K562 (cell line): ENCODE results near the gene HPX. TPM values are rescaled to one million over a fixed set of nuclear protein-coding genes. Genes with fewer than 3 reads are reported as not detected.
A peak's percentile ranks its signal among the peaks of the same experiment; 100 is the strongest.

Source experiments
- BHLHE40 ChIP-seq: IDR thresholded peaks from 2 replicates; pipeline ENCODE4 v1.6.1; 2011; ENCODE audit warnings: low read length, improper control_type of control experiment
- CHD4 ChIP-seq: fragments of 200-600 bp; sonication (generic); IDR thresholded peaks from 3 replicates; pipeline ENCODE4 v1.6.1; 2012; ENCODE audit warnings: low read depth, mild to moderate bottlenecking, mixed read lengths, low read length, inconsistent platforms; ENCODE audit not compliant: insufficient read depth, insufficient replicate concordance, poor library complexity, severe bottlenecking
- HCFC1 ChIP-seq: IDR thresholded peaks from 2 replicates; pipeline ENCODE4 v1.6.1; 2012; ENCODE audit warnings: low read depth, low read length, improper control_type of control experiment
- KLF1 ChIP-seq: fragments of 450-650 bp; IDR thresholded peaks from 2 replicates; pipeline ENCODE4 v1.6.1; 2016; ENCODE audit warnings: missing genetic modification characterization, missing compliant biosample characterization
- PCBP1 ChIP-seq: fragments of 200-400 bp; formaldehyde crosslinking; IDR thresholded peaks from 2 replicates; pipeline ENCODE4 v1.6.1; 2018; ENCODE audit warnings: mild to moderate bottlenecking, low read depth, low read length; ENCODE audit not compliant: poor library complexity, severe bottlenecking
- PHF20 ChIP-seq: fragments of 450-650 bp; IDR thresholded peaks from 2 replicates; pipeline ENCODE4 v1.6.1; 2018; ENCODE audit not compliant: partially characterized antibody
- PTTG1 ChIP-seq: fragments of 450-650 bp; IDR thresholded peaks from 2 replicates; pipeline ENCODE4 v1.6.1; 2016; ENCODE audit warnings: low read depth, mild to moderate bottlenecking, missing genetic modification characterization, missing compliant biosample characterization
- SNIP1 ChIP-seq: fragments of 450-650 bp; IDR thresholded peaks from 2 replicates; pipeline ENCODE4 v1.7.1; 2017; ENCODE audit warnings: low read depth, mild to moderate bottlenecking
- SRSF7 ChIP-seq: fragments of 200-400 bp; formaldehyde crosslinking; optimal IDR thresholded peaks from 2 replicates; pipeline ENCODE3; 2017; ENCODE audit warnings: mild to moderate bottlenecking, low read depth, low read length
- ZKSCAN1 ChIP-seq: fragments of 150-350 bp; IDR thresholded peaks from 2 replicates; pipeline ENCODE4 v1.6.1; 2016; ENCODE audit warnings: low read depth, low read length
- ZNF583 ChIP-seq: fragments of 250-450 bp; sonication (Bioruptor Pico); IDR thresholded peaks from 2 replicates; pipeline ENCODE4 v1.4.0; 2020
- ZNF668 ChIP-seq: fragments of 250-450 bp; sonication (Bioruptor Pico); IDR thresholded peaks from 2 replicates; pipeline ENCODE4 v1.8.0; 2022; ENCODE audit warnings: mild to moderate bottlenecking, inconsistent platforms
- polyA plus RNA-seq, 8 experiments: library from polyadenylated mRNA; depleted of rRNA in 4 of 8; stranded (reverse) in 5 of 8; unstranded in 3 of 8; fragments of >200 nt; fragmentation: Nextera tagmentation in 2 of 8; fragmentation: Illumina TruSeq in 1 of 8; extraction: Ambion mirVana in 2 of 8; extraction: Trizol in 1 of 8; gene quantifications; 2 replicates each; pipeline versions ENCODE4 v1.2.1 to v1.2.3, GENCODE V29; 2011 to 2014; ENCODE audit warnings: inconsistent platforms in 1 of 8, missing spikeins in 1 of 8
- total RNA-seq, 7 experiments: library from RNA; depleted of rRNA in 6 of 7; stranded (reverse); fragments of >200 nt in 6 of 7; fragmentation: Illumina TruSeq in 2 of 7; extraction: Trizol in 2 of 7; gene quantifications; 2 replicates each; pipeline versions ENCODE4 v1.2.1 to v1.2.3, GENCODE V29; 2011 to 2021; ENCODE audit warnings: low replicate concordance in 1 of 7
- TF ChIP-seq, protein P1 (sequence below): fragments of 450-650 bp; IDR thresholded peaks from 2 replicates; pipeline ENCODE4 v1.6.1; 2016
- TF ChIP-seq, protein P2 (sequence below): sonication (generic); formaldehyde crosslinking; IDR thresholded peaks from 2 replicates; pipeline ENCODE4 v1.8.1; 2022; ENCODE audit warnings: missing genetic modification reagents
- TF ChIP-seq, protein P3 (sequence below): sonication (generic); formaldehyde crosslinking; IDR thresholded peaks from 2 replicates; pipeline ENCODE4 v1.8.1; 2022; ENCODE audit warnings: missing genetic modification reagents
- TF ChIP-seq, protein P4 (sequence below): fragments of 450-650 bp; IDR thresholded peaks from 2 replicates; pipeline ENCODE4 v1.6.1; 2016; ENCODE audit warnings: borderline replicate concordance
- TF ChIP-seq, protein P5 (sequence below): sonication (generic); formaldehyde crosslinking; IDR thresholded peaks from 2 replicates; pipeline ENCODE4 v1.8.1; 2023; ENCODE audit warnings: mild to moderate bottlenecking, missing genetic modification reagents
- TF ChIP-seq, protein P6 (sequence below): fragments of 450-650 bp; IDR thresholded peaks from 2 replicates; pipeline ENCODE4 v1.6.1; 2016; ENCODE audit warnings: mild to moderate bottlenecking

Gene HPX
- total and polyA plus RNA-seq, 9 of the 15 experiments (the other 6 are each of a cell fraction or from before 2014, with no cell fraction given): 0.12 to 1.2 (median 0.49) TPM; not detected in 1

DNA sequence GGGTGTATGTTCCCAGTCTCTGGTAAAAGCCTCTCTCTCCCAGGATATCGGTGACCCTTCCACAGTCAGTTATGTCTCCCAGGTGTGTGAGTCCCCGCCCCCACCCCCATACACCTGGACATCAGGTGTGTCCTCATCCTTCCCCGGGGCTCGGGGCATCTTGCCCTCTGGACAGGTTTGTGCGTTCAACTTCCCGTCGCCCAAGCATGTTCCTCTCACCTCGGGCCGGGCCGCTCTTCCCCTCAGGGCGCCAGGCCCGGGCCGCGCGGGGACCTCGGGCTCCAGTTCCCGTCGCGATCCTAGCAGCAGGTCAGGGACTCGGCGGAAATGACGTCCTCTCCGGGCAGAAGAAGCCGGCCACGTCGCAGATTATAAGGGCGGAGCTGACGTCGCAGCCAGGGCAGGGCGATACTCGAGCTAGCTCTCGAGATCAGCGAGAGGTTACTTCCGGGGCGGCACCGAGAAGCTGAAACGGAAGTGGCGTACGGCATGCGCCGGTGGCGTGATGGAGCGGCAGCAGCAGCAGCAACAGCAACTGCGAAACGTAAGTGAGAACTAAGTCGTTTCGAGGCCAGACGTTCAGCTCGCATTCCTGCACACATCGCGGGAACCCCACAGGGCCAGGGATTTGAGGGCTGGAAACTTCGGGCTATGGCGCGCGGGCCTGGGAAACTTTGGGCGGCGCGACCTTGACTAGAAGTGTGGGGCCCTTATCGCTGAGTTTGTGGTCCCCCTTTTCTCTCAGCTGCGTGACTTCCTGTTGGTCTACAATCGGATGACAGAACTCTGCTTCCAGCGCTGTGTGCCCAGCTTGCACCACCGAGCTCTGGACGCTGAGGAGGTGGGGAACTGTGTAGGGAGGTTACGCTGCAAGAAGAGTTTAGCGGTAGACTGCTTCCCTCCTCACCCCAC, 40.5 kb upstream of the HPX start, which contains the start of the genes ARFIP2 and TIMM10B (continued):
- TF ChIP-seq, protein P1, sequence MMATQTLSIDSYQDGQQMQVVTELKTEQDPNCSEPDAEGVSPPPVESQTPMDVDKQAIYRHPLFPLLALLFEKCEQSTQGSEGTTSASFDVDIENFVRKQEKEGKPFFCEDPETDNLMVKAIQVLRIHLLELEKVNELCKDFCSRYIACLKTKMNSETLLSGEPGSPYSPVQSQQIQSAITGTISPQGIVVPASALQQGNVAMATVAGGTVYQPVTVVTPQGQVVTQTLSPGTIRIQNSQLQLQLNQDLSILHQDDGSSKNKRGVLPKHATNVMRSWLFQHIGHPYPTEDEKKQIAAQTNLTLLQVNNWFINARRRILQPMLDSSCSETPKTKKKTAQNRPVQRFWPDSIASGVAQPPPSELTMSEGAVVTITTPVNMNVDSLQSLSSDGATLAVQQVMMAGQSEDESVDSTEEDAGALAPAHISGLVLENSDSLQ: peak; percentile 74
- TF ChIP-seq BHLHE40 (peak; percentile 82), SNIP1 (no peak), CHD4 (no peak), KLF1 (no peak; the same call in 1 of the 2 replicates), PTTG1 (tag) (no peak), ZNF583 (no peak), PHF20 (peak; percentile 80), ZKSCAN1 (no peak), HCFC1 (peak; percentile 88), SRSF7 (no peak), PCBP1 (peak; percentile 40), ZNF668 (CRISPR knock-in tag) (no peak)
- TF ChIP-seq, protein P2, sequence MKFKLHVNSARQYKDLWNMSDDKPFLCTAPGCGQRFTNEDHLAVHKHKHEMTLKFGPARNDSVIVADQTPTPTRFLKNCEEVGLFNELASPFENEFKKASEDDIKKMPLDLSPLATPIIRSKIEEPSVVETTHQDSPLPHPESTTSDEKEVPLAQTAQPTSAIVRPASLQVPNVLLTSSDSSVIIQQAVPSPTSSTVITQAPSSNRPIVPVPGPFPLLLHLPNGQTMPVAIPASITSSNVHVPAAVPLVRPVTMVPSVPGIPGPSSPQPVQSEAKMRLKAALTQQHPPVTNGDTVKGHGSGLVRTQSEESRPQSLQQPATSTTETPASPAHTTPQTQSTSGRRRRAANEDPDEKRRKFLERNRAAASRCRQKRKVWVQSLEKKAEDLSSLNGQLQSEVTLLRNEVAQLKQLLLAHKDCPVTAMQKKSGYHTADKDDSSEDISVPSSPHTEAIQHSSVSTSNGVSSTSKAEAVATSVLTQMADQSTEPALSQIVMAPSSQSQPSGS (CRISPR knock-in tag): no peak
- TF ChIP-seq, protein P3, sequence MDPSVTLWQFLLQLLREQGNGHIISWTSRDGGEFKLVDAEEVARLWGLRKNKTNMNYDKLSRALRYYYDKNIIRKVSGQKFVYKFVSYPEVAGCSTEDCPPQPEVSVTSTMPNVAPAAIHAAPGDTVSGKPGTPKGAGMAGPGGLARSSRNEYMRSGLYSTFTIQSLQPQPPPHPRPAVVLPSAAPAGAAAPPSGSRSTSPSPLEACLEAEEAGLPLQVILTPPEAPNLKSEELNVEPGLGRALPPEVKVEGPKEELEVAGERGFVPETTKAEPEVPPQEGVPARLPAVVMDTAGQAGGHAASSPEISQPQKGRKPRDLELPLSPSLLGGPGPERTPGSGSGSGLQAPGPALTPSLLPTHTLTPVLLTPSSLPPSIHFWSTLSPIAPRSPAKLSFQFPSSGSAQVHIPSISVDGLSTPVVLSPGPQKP: no peak
- TF ChIP-seq, protein P4, sequence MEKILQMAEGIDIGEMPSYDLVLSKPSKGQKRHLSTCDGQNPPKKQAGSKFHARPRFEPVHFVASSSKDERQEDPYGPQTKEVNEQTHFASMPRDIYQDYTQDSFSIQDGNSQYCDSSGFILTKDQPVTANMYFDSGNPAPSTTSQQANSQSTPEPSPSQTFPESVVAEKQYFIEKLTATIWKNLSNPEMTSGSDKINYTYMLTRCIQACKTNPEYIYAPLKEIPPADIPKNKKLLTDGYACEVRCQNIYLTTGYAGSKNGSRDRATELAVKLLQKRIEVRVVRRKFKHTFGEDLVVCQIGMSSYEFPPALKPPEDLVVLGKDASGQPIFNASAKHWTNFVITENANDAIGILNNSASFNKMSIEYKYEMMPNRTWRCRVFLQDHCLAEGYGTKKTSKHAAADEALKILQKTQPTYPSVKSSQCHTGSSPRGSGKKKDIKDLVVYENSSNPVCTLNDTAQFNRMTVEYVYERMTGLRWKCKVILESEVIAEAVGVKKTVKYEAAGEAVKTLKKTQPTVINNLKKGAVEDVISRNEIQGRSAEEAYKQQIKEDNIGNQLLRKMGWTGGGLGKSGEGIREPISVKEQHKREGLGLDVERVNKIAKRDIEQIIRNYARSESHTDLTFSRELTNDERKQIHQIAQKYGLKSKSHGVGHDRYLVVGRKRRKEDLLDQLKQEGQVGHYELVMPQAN: peak; percentile 81
- TF ChIP-seq, protein P5, sequence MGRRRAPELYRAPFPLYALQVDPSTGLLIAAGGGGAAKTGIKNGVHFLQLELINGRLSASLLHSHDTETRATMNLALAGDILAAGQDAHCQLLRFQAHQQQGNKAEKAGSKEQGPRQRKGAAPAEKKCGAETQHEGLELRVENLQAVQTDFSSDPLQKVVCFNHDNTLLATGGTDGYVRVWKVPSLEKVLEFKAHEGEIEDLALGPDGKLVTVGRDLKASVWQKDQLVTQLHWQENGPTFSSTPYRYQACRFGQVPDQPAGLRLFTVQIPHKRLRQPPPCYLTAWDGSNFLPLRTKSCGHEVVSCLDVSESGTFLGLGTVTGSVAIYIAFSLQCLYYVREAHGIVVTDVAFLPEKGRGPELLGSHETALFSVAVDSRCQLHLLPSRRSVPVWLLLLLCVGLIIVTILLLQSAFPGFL (CRISPR knock-in tag): no peak
- TF ChIP-seq, protein P6, sequence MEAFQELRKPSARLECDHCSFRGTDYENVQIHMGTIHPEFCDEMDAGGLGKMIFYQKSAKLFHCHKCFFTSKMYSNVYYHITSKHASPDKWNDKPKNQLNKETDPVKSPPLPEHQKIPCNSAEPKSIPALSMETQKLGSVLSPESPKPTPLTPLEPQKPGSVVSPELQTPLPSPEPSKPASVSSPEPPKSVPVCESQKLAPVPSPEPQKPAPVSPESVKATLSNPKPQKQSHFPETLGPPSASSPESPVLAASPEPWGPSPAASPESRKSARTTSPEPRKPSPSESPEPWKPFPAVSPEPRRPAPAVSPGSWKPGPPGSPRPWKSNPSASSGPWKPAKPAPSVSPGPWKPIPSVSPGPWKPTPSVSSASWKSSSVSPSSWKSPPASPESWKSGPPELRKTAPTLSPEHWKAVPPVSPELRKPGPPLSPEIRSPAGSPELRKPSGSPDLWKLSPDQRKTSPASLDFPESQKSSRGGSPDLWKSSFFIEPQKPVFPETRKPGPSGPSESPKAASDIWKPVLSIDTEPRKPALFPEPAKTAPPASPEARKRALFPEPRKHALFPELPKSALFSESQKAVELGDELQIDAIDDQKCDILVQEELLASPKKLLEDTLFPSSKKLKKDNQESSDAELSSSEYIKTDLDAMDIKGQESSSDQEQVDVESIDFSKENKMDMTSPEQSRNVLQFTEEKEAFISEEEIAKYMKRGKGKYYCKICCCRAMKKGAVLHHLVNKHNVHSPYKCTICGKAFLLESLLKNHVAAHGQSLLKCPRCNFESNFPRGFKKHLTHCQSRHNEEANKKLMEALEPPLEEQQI: no peak
